ENCODE measurements around the gene BDNF. TPM values are rescaled to one million over a fixed set of nuclear protein-coding genes. Genes with fewer than 3 reads are reported as not detected.
"Not testable (repeated sequence)": the region's sequence is repeated elsewhere in the genome, so short reads cannot be mapped to it uniquely, and the experiment has no call there.

BDNF gene
- total and polyA plus RNA-seq, 2 donors: 0.24 to 0.52 TPM

- DNase-seq (ENCODE audit: low read depth in 6 of 9, low spot score in 9 of 9): no peak
- Histone ChIP-seq H3K9me3 (ENCODE audit: control insufficient read depth in 2 of 2, insufficient read depth in 1 of 2, low read length in 1 of 2) (no peaks in the 10 kb centered on the region), H3K4me1 (ENCODE audit: control insufficient read depth in 2 of 2, insufficient read depth in 2 of 2, low read length in 2 of 2) (no peaks in the 10 kb centered on the region), H3K4me3 (ENCODE audit: low read length in 2 of 2) (no peak overlapping the region), H3K27me3 (ENCODE audit: control insufficient read depth in 2 of 2, insufficient read depth in 1 of 2, low read length in 1 of 2) (no peaks in the 10 kb centered on the region), H3K36me3 (ENCODE audit: control insufficient read depth in 2 of 2, insufficient read depth in 2 of 2, low read length in 1 of 2) (no peaks in the 10 kb centered on the region), H3K27ac (ENCODE audit: low read depth in 1 of 2, low read length in 1 of 2) (no peak overlapping the region)
- 83% methylated on average over 1 of the region's 1 CpG for WGBS
These were observed 18.6 kb downstream of the BDNF start for GRCh38 chr11:27681664-27682063.

DNA sequence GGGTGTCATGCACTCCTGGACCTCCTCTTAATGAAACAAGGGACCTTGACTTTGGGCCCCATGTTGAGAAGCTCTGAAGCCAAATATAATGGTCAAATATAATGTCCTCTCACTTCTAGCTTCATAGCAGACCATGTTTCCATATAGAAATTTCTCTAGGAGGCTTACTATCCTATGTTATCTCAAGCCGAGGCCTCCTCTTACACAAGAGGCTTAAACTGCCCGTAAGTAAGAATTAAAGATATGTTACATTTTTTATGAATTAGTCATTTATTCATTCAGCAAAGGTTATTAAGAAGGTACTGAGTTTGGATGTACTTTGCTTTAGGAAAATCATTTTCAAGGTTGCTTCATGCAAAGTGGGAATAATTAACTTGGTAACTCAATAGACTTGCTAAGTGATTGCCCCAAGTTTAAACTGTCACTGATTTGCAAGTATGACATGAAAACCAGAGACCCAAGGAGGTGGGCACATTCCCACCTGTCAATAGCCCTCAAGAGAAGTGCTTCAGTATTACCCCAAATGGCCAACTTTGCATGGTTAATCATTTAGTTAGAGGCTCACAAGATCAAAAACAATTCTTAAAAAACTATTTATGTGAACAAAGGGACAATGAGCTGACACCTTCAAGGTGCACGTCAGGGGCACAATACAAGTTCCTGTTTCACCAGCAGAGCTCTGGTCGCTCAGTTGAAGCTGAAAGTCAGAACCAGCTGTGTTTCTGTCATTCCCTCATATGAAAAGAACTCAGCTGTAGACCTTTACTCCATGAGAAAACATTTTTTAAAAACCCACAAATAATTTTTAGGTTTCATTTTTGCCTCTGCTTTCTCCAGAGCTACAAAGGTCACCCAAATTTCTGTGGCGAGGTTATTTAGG lies 20.9 kb downstream of the BDNF start:
- WGBS: 93% methylated on average over 5 of the region's 5 CpGs
- no peak for DNase-seq (ENCODE audit: low read depth in 6 of 9, low spot score in 9 of 9)
- Histone ChIP-seq H3K36me3 (ENCODE audit: control insufficient read depth in 2 of 2, insufficient read depth in 2 of 2, low read length in 1 of 2) (no peaks in the 10 kb centered on the region), H3K9me3 (ENCODE audit: control insufficient read depth in 2 of 2, insufficient read depth in 1 of 2, low read length in 1 of 2) (no peaks in the 10 kb centered on the region), H3K4me3 (ENCODE audit: low read length in 2 of 2) (no peak overlapping the region), H3K4me1 (ENCODE audit: control insufficient read depth in 2 of 2, insufficient read depth in 2 of 2, low read length in 2 of 2) (no peaks in the 10 kb centered on the region), H3K27ac (ENCODE audit: low read depth in 1 of 2, low read length in 1 of 2) (no peak overlapping the region), H3K27me3 (ENCODE audit: control insufficient read depth in 2 of 2, insufficient read depth in 1 of 2, low read length in 1 of 2) (no peaks in the 10 kb centered on the region)

DNA sequence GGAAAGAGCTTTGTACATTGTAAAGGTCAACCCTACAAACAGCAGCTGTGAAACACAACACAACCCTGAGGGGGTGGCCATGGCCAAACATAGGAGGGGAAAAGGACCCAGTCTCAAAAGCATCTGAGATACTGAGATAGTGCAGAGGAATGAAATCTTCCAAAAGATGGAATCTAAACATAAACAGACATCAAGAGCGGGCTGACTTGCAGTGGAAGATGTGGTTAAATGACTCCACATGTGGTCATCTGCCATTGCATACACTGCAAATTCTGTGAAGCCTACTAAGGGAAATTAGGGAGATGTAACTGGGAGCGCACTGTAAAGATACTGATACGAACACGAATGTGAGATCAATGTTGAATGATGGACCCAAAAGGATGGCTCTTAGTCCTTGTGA lies 22.0 kb downstream of the BDNF start:
- 72% methylated on average over 4 of the region's 4 CpGs for WGBS
- H3K27me3 ChIP-seq (ENCODE audit: control insufficient read depth in 2 of 2, insufficient read depth in 1 of 2, low read length in 1 of 2): no peaks in the 10 kb centered on the region
- no peaks in the 10 kb centered on the region for H3K4me1 ChIP-seq (ENCODE audit: control insufficient read depth in 2 of 2, insufficient read depth in 2 of 2, low read length in 2 of 2)
- no peak overlapping the region for H3K4me3 ChIP-seq (ENCODE audit: low read length in 2 of 2)
- no peak for DNase-seq (ENCODE audit: low read depth in 6 of 9, low spot score in 9 of 9)
- H3K27ac ChIP-seq (ENCODE audit: low read depth in 1 of 2, low read length in 1 of 2): no peak overlapping the region
- no peaks in the 10 kb centered on the region for H3K36me3 ChIP-seq (ENCODE audit: control insufficient read depth in 2 of 2, insufficient read depth in 2 of 2, low read length in 1 of 2)
- no peaks in the 10 kb centered on the region for H3K9me3 ChIP-seq (ENCODE audit: control insufficient read depth in 2 of 2, insufficient read depth in 1 of 2, low read length in 1 of 2)

GRCh38 chr11:27677108-27677507 lies 23.1 kb downstream of the BDNF start:
- no peaks in the 10 kb centered on the region for H3K27me3 ChIP-seq (ENCODE audit: control insufficient read depth in 2 of 2, insufficient read depth in 1 of 2, low read length in 1 of 2)
- H3K36me3 ChIP-seq (ENCODE audit: control insufficient read depth in 2 of 2, insufficient read depth in 2 of 2, low read length in 1 of 2): no peaks in the 10 kb centered on the region
- no peak overlapping the region for H3K27ac ChIP-seq (ENCODE audit: low read depth in 1 of 2, low read length in 1 of 2)
- no peaks in the 10 kb centered on the region for H3K4me1 ChIP-seq (ENCODE audit: control insufficient read depth in 2 of 2, insufficient read depth in 2 of 2, low read length in 2 of 2)
- no peaks in the 10 kb centered on the region for H3K9me3 ChIP-seq (ENCODE audit: control insufficient read depth in 2 of 2, insufficient read depth in 1 of 2, low read length in 1 of 2)
- no peak for DNase-seq (ENCODE audit: low read depth in 6 of 9, low spot score in 9 of 9)
- 96% methylated on average over 4 of the region's 4 CpGs for WGBS
- H3K4me3 ChIP-seq (ENCODE audit: low read length in 2 of 2): no peak overlapping the region

DNA sequence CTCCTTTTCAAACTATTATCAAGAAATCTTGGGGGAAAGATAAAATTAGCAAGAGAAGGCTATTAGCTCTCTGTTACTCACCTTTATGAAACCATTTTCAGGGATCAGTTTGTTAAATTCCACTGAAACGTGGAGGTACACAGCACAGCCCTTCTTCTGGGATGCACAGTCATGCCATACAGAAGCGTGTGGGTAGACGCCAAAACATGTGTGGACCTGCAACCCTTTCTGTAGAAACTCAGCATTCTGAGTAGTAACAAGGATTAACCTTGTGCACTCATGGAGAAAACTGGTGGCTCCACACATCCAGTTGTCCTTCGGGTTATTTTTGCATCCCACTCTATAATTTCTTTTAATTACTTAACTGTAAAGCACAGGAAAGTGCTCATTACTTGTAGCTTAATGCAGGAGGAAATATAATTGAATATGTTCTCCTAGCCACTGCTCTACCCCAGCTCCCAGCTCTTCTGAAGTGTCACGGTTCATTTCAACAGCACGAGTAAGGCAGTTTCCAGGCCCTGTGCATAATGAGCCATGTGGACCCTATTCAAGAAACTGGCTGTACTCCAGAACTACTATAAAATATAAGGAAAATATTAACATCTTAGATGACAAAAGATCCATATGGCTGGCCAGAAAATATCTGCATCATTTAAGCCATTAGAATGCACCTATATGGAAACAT lies 26.1 kb downstream of the BDNF start:
- 90% methylated on average over 6 of the region's 6 CpGs for WGBS
- no peaks in the 10 kb centered on the region for H3K27me3 ChIP-seq (ENCODE audit: control insufficient read depth in 2 of 2, insufficient read depth in 1 of 2, low read length in 1 of 2)
- H3K36me3 ChIP-seq (ENCODE audit: control insufficient read depth in 2 of 2, insufficient read depth in 2 of 2, low read length in 1 of 2): no peaks in the 10 kb centered on the region
- no peaks in the 10 kb centered on the region for H3K9me3 ChIP-seq (ENCODE audit: control insufficient read depth in 2 of 2, insufficient read depth in 1 of 2, low read length in 1 of 2)
- no peaks in the 10 kb centered on the region for H3K4me1 ChIP-seq (ENCODE audit: control insufficient read depth in 2 of 2, insufficient read depth in 2 of 2, low read length in 2 of 2)
- H3K27ac ChIP-seq (ENCODE audit: low read depth in 1 of 2, low read length in 1 of 2): no peak overlapping the region
- no peak for DNase-seq (ENCODE audit: low read depth in 6 of 9, low spot score in 9 of 9)
- H3K4me3 ChIP-seq (ENCODE audit: low read length in 2 of 2): no peak overlapping the region

- Histone ChIP-seq H3K27me3 (ENCODE audit: control insufficient read depth in 2 of 2, insufficient read depth in 1 of 2, low read length in 1 of 2) (no peaks in the 10 kb centered on the region), H3K9me3 (ENCODE audit: control insufficient read depth in 2 of 2, insufficient read depth in 1 of 2, low read length in 1 of 2) (no peaks in the 10 kb centered on the region), H3K36me3 (ENCODE audit: control insufficient read depth in 2 of 2, insufficient read depth in 2 of 2, low read length in 1 of 2) (no peaks in the 10 kb centered on the region), H3K4me3 (ENCODE audit: low read length in 2 of 2) (no peak overlapping the region), H3K4me1 (ENCODE audit: control insufficient read depth in 2 of 2, insufficient read depth in 2 of 2, low read length in 2 of 2) (no peaks in the 10 kb centered on the region), H3K27ac (ENCODE audit: low read depth in 1 of 2, low read length in 1 of 2) (no peak overlapping the region)
- 97% methylated on average over 2 of the region's 2 CpGs for WGBS
- DNase-seq (ENCODE audit: low read depth in 6 of 9, low spot score in 9 of 9): no peak
These were observed 27.3 kb downstream of the BDNF start for GRCh38 chr11:27672836-27673464.

GRCh38 chr11:27665508-27666101 lies 34.6 kb downstream of the BDNF start:
- H3K27ac ChIP-seq (ENCODE audit: low read depth in 1 of 2, low read length in 1 of 2); DNase-seq (ENCODE audit: low read depth in 6 of 9, low spot score in 9 of 9); H3K4me1 ChIP-seq (ENCODE audit: control insufficient read depth in 2 of 2, insufficient read depth in 2 of 2, low read length in 2 of 2); H3K27me3 ChIP-seq (ENCODE audit: control insufficient read depth in 2 of 2, insufficient read depth in 1 of 2, low read length in 1 of 2); H3K9me3 ChIP-seq (ENCODE audit: control insufficient read depth in 2 of 2, insufficient read depth in 1 of 2, low read length in 1 of 2); H3K4me3 ChIP-seq (ENCODE audit: low read length in 2 of 2); H3K36me3 ChIP-seq (ENCODE audit: control insufficient read depth in 2 of 2, insufficient read depth in 2 of 2, low read length in 1 of 2): not testable (repeated sequence)
- 90% methylated on average over 11 of the region's 11 CpGs for WGBS

DNA sequence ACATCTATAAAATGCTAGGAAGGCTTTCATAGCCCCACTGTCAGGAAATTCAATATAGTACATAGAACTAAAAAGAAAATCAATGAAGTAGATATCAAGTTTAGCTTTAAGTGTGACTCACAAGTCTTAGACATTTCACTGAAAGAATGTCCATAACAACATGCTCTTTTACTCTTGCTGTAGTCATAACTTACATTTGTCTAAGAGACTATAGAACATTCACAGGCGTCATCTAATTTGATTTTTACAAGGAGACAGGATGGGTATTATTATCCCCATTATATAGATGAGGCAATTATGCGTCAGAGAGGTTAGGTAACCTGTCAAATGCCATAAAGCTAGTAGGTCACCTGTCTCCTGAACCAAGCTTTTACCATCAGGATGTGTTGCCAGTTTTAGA lies 36.9 kb downstream of the BDNF start:
- 95% methylated on average over 2 of the region's 2 CpGs for WGBS
- Histone ChIP-seq H3K27me3 (ENCODE audit: control insufficient read depth in 2 of 2, insufficient read depth in 1 of 2, low read length in 1 of 2) (no peaks in the 10 kb centered on the region), H3K4me3 (ENCODE audit: low read length in 2 of 2) (no peak overlapping the region), H3K9me3 (ENCODE audit: control insufficient read depth in 2 of 2, insufficient read depth in 1 of 2, low read length in 1 of 2) (no peaks in the 10 kb centered on the region), H3K4me1 (ENCODE audit: control insufficient read depth in 2 of 2, insufficient read depth in 2 of 2, low read length in 2 of 2) (no peaks in the 10 kb centered on the region), H3K36me3 (ENCODE audit: control insufficient read depth in 2 of 2, insufficient read depth in 2 of 2, low read length in 1 of 2) (no peaks in the 10 kb centered on the region), H3K27ac (ENCODE audit: low read depth in 1 of 2, low read length in 1 of 2) (no peak overlapping the region)
- DNase-seq (ENCODE audit: low read depth in 6 of 9, low spot score in 9 of 9): no peak

GRCh38 chr11:27660171-27660570 lies 40.1 kb downstream of the BDNF start:
- Histone ChIP-seq H3K36me3 (ENCODE audit: control insufficient read depth in 2 of 2, insufficient read depth in 2 of 2, low read length in 1 of 2) (no peaks in the 10 kb centered on the region), H3K9me3 (ENCODE audit: control insufficient read depth in 2 of 2, insufficient read depth in 1 of 2, low read length in 1 of 2) (no peaks in the 10 kb centered on the region), H3K4me3 (ENCODE audit: low read length in 2 of 2) (no peak overlapping the region), H3K27me3 (ENCODE audit: control insufficient read depth in 2 of 2, insufficient read depth in 1 of 2, low read length in 1 of 2) (no peaks in the 10 kb centered on the region), H3K4me1 (ENCODE audit: control insufficient read depth in 2 of 2, insufficient read depth in 2 of 2, low read length in 2 of 2) (no peaks in the 10 kb centered on the region), H3K27ac (ENCODE audit: low read depth in 1 of 2, low read length in 1 of 2) (no peak overlapping the region)
- DNase-seq (ENCODE audit: low read depth in 6 of 9, low spot score in 9 of 9): no peak
- WGBS: 93% methylated on average over 3 of the region's 3 CpGs

All from thymus (tissue), 11 donors.